Stimulated activated CD8-positive, alpha-beta memory T cell treated with anti-CD3 and anti-CD28 coated beads, Interleukin-15, amount 100 ng/mL, for 24 hours (primary cell): ENCODE measurements around the gene GATD1.
"Not testable (repeated sequence)": the region's sequence is repeated elsewhere in the genome, so short reads cannot be mapped to it uniquely, and the experiment has no call there.

ENCODE experiments used
- DNase-seq: peaks from one replicate; pipeline ENCODE4 v3.0.0-alpha.2; 2020; ENCODE audit warnings: low read depth

Gene GATD1

GRCh38 chr11:763073-763463 is 14.2 kb downstream of the GATD1 start:
- DNase-seq = no peak

GRCh38 chr11:762421-763072 is 14.7 kb downstream of the GATD1 start:
- no peak for DNase-seq

- DNase-seq = no peak
Measured at GRCh38 chr11:761526-762108, 15.7 kb downstream of the GATD1 start.

GRCh38 chr11:760236-760635 is 17.1 kb downstream of the GATD1 start:
- DNase-seq = no peak

- no peak for DNase-seq
Measured at GRCh38 chr11:749731-750130, 27.6 kb downstream of the GATD1 start.

GRCh38 chr11:748007-748359 is 29.3 kb downstream of the GATD1 start:
- DNase-seq = no peak

- peak; percentile 77 for DNase-seq
Measured at GRCh38 chr11:747158-748006, 29.9 kb downstream of the GATD1 start, which contains the start of gene TALDO1. TSS of gene TALDO1 (plus strand) at chr11:747464. CDS start at chr11:747482, 18 bp downstream.

- no peak for DNase-seq
Measured at GRCh38 chr11:746289-747157, 30.8 kb downstream of the GATD1 start.

GRCh38 chr11:745428-745827 is 31.9 kb downstream of the GATD1 start:
- DNase-seq = no peak

- DNase-seq = no peak
Measured at GRCh38 chr11:742571-743201, 34.6 kb downstream of the GATD1 start.

GRCh38 chr11:742156-742546 is 35.1 kb downstream of the GATD1 start:
- DNase-seq = no peak

GRCh38 chr11:737899-738298 is 39.4 kb downstream of the GATD1 start:
- DNase-seq = not testable (repeated sequence)

- DNase-seq = no peak
Measured at GRCh38 chr11:737366-737765, 39.9 kb downstream of the GATD1 start.

GRCh38 chr11:734541-734940 is 42.7 kb downstream of the GATD1 start:
- not testable (repeated sequence) for DNase-seq

- DNase-seq = no peak
Measured at GRCh38 chr11:733072-733471, 44.2 kb downstream of the GATD1 start.

GRCh38 chr11:729492-730074 is 47.7 kb downstream of the GATD1 start:
- DNase-seq = no peak

- no peak for DNase-seq
Measured at GRCh38 chr11:728901-729491, 48.3 kb downstream of the GATD1 start.

GRCh38 chr11:727859-728748 is 49.2 kb downstream of the GATD1 start:
- DNase-seq = peak; percentile 60

GRCh38 chr11:727281-727701 is 50.0 kb downstream of the GATD1 start:
- no peak for DNase-seq
